ENCODE results near the gene KANK2.
A peak's percentile ranks its signal among the peaks of the same experiment; 100 is the strongest.

Gene KANK2

DNA sequence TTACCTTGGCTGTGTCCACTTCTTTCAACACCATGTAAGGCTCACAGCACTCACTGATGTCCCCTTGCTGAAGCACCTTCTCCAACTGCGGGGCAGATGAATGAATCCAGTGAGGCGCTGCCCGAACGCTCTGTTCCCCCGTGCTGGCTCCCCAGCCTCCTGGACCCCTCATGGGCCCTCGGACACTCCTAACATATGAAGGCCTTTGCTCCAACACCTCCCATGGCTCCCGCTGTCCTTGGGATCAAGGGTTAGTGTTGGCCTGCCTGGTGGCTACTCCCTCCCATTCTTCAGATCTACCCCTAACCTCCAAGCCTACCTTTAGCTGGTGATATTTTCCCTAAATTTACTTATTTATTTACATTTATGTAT lies 46.4 kb upstream of the KANK2 start:
- Histone ChIP-seq H3K4me1 (ENCODE audit: control insufficient read depth, low read length) (peaks cover 3% of the 10 kb centered on the region), H3F3A (ENCODE audit: control insufficient read depth, insufficient read depth) (no peaks in the 10 kb centered on the region), H3K9me2 (replicated peaks; ENCODE audit: control insufficient read depth, low read length) (no peaks in the 10 kb centered on the region), H3K4me2 (ENCODE audit: low read length) (peak overlapping the region; percentile 35), H3K9me3 (ENCODE audit: control insufficient read depth, insufficient read depth, low read length) (no peaks in the 10 kb centered on the region), H3K36me3 (ENCODE audit: control insufficient read depth, low read length) (peaks cover 20% of the 10 kb centered on the region), H3K27me3 (ENCODE audit: control insufficient read depth, low read length) (no peaks in the 10 kb centered on the region), H3K4me3 (ENCODE audit: low read length) (no peak overlapping the region), H3K27ac (ENCODE audit: low read depth, low read length) (no peak overlapping the region), H4K20me1 (ENCODE audit: control insufficient read depth, insufficient read depth, low read depth, low read length) (peaks cover 3% of the 10 kb centered on the region; the same call in 1 of the 2 replicates), H3K79me2 (ENCODE audit: control insufficient read depth, low read length) (no peaks in the 10 kb centered on the region)
- TF ChIP-seq EZH2phosphoT487 (IDR thresholded peaks at IDR 0.05; ENCODE audit: borderline replicate concordance, low read length), result no peak
- TF ChIP-seq, protein P1, sequence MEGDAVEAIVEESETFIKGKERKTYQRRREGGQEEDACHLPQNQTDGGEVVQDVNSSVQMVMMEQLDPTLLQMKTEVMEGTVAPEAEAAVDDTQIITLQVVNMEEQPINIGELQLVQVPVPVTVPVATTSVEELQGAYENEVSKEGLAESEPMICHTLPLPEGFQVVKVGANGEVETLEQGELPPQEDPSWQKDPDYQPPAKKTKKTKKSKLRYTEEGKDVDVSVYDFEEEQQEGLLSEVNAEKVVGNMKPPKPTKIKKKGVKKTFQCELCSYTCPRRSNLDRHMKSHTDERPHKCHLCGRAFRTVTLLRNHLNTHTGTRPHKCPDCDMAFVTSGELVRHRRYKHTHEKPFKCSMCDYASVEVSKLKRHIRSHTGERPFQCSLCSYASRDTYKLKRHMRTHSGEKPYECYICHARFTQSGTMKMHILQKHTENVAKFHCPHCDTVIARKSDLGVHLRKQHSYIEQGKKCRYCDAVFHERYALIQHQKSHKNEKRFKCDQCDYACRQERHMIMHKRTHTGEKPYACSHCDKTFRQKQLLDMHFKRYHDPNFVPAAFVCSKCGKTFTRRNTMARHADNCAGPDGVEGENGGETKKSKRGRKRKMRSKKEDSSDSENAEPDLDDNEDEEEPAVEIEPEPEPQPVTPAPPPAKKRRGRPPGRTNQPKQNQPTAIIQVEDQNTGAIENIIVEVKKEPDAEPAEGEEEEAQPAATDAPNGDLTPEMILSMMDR (IDR thresholded peaks at IDR 0.05; ENCODE audit: low read depth, low read length, poor library complexity, severe bottlenecking), result no peak

DNA sequence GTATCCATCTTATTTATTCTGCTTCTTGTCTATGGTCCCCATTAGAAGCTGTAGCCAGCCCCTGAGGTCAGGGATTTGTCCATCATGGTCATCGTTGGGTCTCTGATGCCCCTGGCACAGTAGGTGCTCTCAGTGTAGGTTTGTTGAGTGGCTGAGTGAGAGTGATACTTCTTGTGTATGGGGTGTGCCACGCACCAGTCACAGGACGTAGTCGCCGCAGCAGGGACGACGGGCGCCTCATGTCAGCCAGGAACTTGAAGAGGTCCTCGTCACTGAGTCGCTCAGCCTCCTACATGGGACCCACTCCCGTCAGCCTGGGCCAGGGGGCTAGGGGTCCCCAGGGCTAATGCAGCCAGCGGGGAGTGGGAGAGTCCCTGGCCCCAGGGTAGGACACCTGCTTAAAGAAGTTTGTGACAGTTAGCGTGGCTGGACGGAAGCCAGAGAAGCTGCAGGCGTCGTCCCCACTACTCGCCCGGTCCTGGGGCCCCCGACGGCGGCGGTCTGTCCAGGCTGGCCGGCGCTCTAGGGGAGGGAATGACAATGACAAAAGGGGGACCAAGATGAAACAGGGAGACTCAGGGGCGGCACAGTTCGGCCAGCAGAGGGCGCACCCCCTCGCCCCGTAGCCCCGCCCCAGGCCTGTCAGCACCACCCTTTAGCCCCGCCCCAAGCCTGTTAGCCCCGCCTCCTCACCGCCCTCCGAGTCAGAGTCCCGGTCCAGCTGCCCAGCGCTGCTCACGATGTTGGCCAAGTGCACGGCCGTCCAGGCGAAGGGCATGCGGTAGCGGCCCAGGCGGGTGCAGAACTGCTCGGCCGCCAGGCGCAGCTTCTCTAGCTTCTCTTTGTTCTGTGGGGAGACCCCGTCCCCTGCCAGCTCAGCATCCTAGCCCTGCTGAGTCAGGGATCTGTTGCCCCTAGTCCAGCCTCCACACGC lies 45.8 kb upstream of the KANK2 start:
- no peak overlapping the region for H3K4me3 ChIP-seq (ENCODE audit: low read length)

DNA sequence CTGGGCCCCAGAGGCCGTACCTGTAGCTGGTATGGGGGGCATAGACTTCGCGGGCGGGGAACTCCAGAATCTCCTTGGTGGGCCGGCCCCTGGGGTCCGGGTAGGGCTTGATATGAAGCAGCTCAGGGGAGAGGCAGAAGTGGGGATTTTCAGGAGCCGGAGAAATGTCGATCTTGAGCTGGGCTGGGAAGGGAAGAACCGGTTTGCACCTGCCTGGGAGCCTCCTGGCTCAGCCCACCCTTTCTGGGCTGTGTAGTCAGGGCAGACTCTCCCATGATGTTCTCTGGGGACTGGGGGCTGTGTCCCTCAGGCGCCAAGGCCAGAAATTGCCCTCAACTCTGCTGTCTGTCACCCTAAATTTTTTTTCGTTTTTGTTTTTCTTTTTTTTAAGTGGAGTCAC lies 44.7 kb upstream of the KANK2 start:
- Histone ChIP-seq H3K27ac (ENCODE audit: low read depth, low read length) (no peak overlapping the region), H3K4me3 (ENCODE audit: low read length) (no peak overlapping the region), H3K9me2 (replicated peaks; ENCODE audit: control insufficient read depth, low read length) (no peaks in the 10 kb centered on the region), H3K4me2 (ENCODE audit: low read length) (no peak overlapping the region), H3K36me3 (ENCODE audit: control insufficient read depth, low read length) (peaks cover 9% of the 10 kb centered on the region; the same call in 1 of the 2 replicates), H3K9me3 (ENCODE audit: control insufficient read depth, insufficient read depth, low read length) (no peaks in the 10 kb centered on the region), H4K20me1 (ENCODE audit: control insufficient read depth, insufficient read depth, low read depth, low read length) (peaks cover 3% of the 10 kb centered on the region; the same call in 1 of the 2 replicates), H3K27me3 (ENCODE audit: control insufficient read depth, low read length) (no peaks in the 10 kb centered on the region), H3K79me2 (ENCODE audit: control insufficient read depth, low read length) (no peaks in the 10 kb centered on the region), H3K4me1 (ENCODE audit: control insufficient read depth, low read length) (peaks cover 3% of the 10 kb centered on the region), H3F3A (ENCODE audit: control insufficient read depth, insufficient read depth) (no peaks in the 10 kb centered on the region)
- TF ChIP-seq, protein P1 (IDR thresholded peaks at IDR 0.05; ENCODE audit: low read depth, low read length, poor library complexity, severe bottlenecking), result no peak
- no peak for TF ChIP-seq EZH2phosphoT487 (IDR thresholded peaks at IDR 0.05; ENCODE audit: borderline replicate concordance, low read length)

More for the DNA sequence above, 45.8 kb upstream of the KANK2 start:
- H3F3A ChIP-seq (ENCODE audit: control insufficient read depth, insufficient read depth), result no peaks in the 10 kb centered on the region
- peak overlapping the region; percentile 35 for H3K4me2 ChIP-seq (ENCODE audit: low read length)
- peaks cover 14% of the 10 kb centered on the region for H3K36me3 ChIP-seq (ENCODE audit: control insufficient read depth, low read length)
- peaks cover 3% of the 10 kb centered on the region for H3K4me1 ChIP-seq (ENCODE audit: control insufficient read depth, low read length)
- H3K9me2 ChIP-seq (replicated peaks; ENCODE audit: control insufficient read depth, low read length), result no peaks in the 10 kb centered on the region
- peaks cover 3% of the 10 kb centered on the region; the same call in 1 of the 2 replicates for H4K20me1 ChIP-seq (ENCODE audit: control insufficient read depth, insufficient read depth, low read depth, low read length)
- H3K27ac ChIP-seq (ENCODE audit: low read depth, low read length), result no peak overlapping the region
- no peaks in the 10 kb centered on the region for H3K27me3 ChIP-seq (ENCODE audit: control insufficient read depth, low read length)
- H3K79me2 ChIP-seq (ENCODE audit: control insufficient read depth, low read length), result no peaks in the 10 kb centered on the region
- TF ChIP-seq, protein P1 (IDR thresholded peaks at IDR 0.05; ENCODE audit: low read depth, low read length, poor library complexity, severe bottlenecking), result peak; percentile 90
- TF ChIP-seq EZH2phosphoT487 (IDR thresholded peaks at IDR 0.05; ENCODE audit: borderline replicate concordance, low read length), result no peak
- no peaks in the 10 kb centered on the region for H3K9me3 ChIP-seq (ENCODE audit: control insufficient read depth, insufficient read depth, low read length)
